Activated T-cell treated with anti-CD3 and anti-CD28 coated beads for 4 hours (primary cell): Measurements from ENCODE around the gene PCBP1.
"Not testable (repeated sequence)": the region's sequence is repeated elsewhere in the genome, so short reads cannot be mapped to it uniquely, and the experiment has no call there.

Experiments used
- DNase-seq: peaks from one replicate; pipeline ENCODE4 v3.0.0-alpha.2; 2020

PCBP1 gene

GRCh38 chr2:70086838-70087701 lies at the start of gene PCBP1:
PCBP1 (plus strand) TSS chr2:70087477; CDS start chr2:70087744, 267 bp downstream.
- peak; percentile 99 for DNase-seq

DNA sequence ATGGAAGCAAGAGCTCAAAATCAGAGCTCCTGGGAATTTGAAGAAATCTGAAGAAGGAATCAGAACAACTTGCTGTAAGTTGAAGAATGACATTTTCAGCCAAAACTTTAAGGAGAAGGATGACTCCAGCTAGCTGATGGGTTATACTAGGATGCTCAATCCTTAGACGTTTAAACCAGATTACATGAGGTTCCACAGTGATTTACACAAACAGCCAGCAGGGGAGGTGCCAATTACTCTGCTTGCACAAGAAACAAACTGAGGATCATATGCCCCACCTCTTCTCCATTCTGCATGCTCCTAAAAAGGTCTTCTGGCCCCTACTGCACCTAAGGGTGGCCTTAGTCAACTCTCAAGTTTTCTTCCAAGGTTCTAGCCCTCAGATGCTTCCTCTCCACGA lies 47.9 kb upstream of the PCBP1 start:
- DNase-seq: no peak

DNA sequence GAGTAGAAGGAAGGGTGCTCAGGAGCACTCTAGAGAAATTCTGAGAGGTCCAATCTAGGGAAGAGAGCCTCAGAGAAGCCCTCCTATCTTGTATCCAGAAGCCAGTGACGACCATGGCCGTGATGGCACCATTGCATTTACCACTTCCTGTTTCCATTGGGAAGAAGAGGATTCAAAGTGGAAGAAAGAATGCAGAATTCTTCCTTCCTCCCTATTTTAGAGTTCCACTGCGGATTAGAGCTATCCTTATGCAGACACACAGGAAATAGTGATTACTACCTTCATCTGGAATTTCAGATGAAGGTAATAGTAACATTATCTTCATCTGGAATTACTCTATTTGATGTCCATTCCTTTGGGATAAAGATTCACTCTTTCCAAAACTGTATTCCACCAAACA lies 45.6 kb upstream of the PCBP1 start:
- DNase-seq: no peak

GRCh38 chr2:70042246-70042645 lies 45.0 kb upstream of the PCBP1 start:
- no peak for DNase-seq

GRCh38 chr2:70043252-70043875 lies 43.9 kb upstream of the PCBP1 start:
- no peak for DNase-seq

- no peak for DNase-seq
Observed at GRCh38 chr2:70044290-70045040, 42.8 kb upstream of the PCBP1 start.

DNA sequence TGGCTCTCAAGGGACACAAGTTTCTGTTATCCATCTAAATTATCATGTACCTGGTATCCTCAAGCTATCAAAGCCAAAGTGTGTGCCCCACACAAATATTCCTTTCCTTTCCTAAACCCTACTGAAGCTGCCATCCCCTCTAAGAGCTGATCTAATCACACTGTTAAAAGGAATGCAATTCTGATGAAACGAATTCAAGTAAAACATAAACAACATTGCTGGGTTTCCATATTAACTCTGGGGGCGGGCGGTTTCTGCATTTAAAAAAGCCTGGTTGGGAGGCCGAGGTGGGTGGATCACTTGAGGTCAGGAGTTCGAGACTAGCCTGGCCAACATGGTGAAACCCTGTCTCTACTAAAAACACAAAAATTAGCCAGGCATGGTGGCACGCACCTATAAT lies 41.9 kb upstream of the PCBP1 start:
- no peak for DNase-seq

DNA sequence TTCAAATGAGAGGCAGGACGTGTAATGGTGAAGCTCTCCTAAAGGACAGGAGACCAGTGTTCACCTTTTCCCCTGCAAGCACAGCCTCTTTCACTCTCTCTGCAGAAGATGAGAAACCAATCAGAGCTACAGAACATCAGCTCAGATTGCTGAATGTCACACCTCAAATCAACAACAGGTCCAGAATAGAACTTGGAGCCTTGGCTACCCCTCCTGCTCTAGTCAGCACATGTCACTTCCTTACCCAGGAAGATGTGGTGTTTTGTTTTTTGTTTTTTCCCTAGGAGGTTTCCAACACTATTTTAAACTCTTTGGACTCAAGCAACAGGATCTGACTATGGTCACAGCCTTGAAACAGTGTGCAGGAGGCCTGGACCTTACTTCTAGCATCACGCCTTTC lies 41.3 kb upstream of the PCBP1 start:
- DNase-seq: no peak

GRCh38 chr2:70046534-70046933 lies 40.7 kb upstream of the PCBP1 start:
- DNase-seq: no peak

GRCh38 chr2:70047451-70047850 lies 39.8 kb upstream of the PCBP1 start:
- DNase-seq: no peak

DNA sequence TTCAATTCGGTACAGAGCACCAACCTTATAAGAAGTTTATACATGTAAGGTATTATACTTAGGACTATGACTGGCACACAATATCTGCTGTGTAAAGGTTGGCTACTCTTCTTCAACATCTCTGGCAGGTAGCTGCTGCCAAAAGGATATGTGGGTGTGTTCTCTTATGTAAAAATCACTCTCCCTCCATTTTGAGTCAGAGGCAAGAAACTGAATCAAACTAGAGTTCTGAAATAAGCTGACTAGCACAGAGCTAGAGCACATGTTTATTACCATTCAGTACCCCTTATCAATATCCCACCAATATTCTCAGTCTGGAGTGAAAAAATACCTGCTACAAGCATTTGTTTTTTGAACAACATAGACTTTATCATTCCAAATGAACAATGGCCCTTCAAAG lies 38.0 kb upstream of the PCBP1 start:
- no peak for DNase-seq

- DNase-seq: no peak
Observed at GRCh38 chr2:70050631-70051425, 36.4 kb upstream of the PCBP1 start.

DNA sequence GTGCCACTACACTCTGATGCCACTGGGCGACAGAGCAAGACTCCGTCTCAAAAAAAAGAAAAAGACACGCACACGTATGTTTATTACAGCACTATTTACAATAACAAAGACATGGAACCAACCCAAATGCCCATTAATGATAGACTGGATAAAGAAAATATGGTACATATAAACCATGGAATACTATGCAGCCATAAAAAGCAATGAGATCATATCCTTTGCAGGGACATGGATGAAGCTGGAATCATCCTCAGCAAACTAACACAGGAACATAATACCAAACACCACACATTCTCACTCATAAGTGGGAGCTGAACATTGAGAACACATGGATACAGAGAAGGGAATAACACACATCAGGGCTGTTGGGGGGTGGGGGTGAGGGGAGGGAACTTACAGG lies 32.0 kb upstream of the PCBP1 start:
- not testable (repeated sequence) for DNase-seq

- no peak for DNase-seq
Observed at GRCh38 chr2:70061317-70061716, 26.0 kb upstream of the PCBP1 start.

DNA sequence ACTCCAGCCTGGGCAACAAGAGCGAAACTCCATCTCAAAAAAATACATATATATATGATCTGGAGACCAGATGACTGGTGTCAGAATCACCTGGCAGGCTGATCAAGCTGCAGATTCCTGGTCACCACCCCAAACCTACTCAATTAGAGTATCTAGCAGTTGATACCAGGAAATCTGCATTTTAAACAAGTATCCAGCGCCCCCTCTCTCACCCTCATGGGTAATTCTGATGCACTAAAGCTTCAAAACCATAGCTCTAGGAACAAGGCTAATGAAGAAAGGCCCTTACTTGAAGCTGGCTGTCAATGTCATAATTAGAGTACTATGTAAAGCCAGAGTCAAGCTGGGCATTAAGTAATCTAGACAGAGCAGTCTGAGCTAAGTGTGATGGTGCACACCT lies 25.0 kb upstream of the PCBP1 start:
- no peak for DNase-seq

DNA sequence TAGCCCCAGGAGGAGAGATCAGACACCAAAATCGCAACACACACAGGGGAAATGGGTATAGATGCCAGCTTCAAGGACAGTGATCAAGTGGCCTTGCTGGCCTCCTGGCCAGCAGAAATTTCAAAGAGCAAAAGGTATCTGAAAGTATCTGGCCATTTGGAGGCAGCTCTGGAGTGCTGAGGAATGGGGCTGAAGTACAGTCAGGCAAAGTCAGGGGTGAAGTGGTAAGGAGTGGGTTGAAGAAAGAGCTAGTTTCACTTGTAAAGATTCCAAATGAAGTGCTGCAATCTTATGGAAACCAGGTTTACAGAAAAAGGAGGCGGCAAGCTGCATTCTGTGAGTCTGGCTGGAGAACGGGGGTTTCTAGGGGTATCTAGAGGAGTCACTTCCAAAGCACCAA lies 19.2 kb upstream of the PCBP1 start:
- no peak for DNase-seq

DNA sequence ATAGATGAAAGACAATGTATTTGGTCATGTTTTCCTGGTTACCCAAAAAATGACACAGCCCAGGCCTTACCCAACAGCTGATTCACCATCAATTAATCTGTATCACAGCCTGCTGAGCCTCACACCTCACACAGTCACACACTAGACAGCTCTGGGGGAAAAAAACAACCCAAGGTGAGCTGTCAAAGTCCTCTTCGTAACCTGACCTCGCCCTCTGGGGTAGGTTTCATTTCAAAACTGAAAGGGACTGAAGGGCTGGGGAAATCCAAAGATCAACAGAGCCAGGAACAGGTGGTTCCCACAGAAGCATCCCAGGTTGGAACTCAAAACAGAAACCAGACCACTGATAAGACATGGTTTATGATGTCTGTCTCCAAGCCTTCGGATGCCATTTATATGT lies 18.2 kb upstream of the PCBP1 start:
- peak; percentile 62 for DNase-seq

DNA sequence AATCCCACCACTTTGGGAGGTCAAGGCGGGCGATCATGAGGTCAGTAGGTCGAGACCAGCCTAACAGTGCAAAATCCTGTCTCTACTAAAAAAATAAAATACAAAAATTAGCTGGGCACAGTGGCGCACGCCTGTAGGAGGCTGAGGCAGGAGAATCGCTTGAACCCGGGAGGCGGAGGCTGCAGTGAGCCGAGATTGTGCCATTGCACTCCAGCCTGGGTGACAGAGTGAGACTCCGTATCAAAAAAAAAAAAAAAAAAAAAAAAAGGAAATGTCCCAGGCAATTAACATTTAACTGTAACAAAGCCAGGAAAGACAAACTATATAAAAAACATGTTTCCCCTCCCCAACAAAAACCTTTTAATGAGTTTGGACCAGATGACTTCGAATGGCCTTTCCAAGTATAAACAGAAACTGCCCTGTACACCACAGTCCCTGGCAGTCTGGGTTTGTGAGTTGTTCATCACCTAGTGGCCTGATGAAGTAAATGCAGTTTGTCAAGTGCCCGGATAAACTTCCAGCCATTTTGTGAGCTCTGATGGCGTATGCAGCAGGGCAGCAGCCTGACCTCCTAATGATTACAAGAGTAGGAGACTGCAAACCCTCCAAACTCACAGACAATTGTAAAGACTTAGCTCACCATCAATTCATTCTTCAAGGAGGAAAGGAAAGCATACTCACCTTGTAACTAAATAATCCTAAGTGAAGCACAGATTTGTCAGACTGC lies 16.6 kb upstream of the PCBP1 start:
- DNase-seq: peak; percentile 30

- no peak for DNase-seq
Observed at GRCh38 chr2:70073493-70073892, 13.8 kb upstream of the PCBP1 start.

- no peak for DNase-seq
Observed at GRCh38 chr2:70078384-70078783, 8.9 kb upstream of the PCBP1 start.

DNA sequence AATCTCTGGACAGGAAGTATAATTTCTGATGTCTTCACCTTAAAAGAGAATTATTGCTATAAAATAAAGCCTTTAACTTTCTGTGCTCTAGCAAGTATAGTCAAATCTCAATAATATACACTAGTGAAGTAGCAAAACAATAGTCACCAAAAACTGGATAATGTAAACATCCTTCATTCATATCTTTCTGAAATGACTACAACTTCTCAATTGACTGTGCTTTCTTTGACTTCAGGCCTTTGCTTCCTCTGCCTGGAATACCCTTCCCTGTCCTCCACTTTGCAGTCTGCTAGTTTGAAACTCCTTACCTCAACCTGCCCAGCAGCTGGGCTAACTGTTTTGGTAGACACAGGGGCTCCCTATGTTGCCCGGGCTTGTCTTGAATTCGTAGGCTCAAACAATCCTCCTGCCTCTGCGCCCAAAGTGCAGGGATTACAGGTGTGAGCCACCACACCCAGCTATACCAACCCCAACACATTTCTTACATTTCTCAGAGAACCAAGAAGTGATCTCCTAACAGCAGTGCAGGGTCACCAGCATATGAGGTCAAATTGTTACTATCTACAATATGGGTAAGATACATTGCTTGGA lies 6.6 kb upstream of the PCBP1 start:
- DNase-seq: no peak

GRCh38 chr2:70081221-70081620 lies 6.1 kb upstream of the PCBP1 start:
- no peak for DNase-seq
